ENCODE data around the gene DNASE2B.

Gene DNASE2B

GRCh38 chr1:84353695-84354094 is 44.6 kb upstream of the DNASE2B start:
- TF ChIP-seq, protein P1, sequence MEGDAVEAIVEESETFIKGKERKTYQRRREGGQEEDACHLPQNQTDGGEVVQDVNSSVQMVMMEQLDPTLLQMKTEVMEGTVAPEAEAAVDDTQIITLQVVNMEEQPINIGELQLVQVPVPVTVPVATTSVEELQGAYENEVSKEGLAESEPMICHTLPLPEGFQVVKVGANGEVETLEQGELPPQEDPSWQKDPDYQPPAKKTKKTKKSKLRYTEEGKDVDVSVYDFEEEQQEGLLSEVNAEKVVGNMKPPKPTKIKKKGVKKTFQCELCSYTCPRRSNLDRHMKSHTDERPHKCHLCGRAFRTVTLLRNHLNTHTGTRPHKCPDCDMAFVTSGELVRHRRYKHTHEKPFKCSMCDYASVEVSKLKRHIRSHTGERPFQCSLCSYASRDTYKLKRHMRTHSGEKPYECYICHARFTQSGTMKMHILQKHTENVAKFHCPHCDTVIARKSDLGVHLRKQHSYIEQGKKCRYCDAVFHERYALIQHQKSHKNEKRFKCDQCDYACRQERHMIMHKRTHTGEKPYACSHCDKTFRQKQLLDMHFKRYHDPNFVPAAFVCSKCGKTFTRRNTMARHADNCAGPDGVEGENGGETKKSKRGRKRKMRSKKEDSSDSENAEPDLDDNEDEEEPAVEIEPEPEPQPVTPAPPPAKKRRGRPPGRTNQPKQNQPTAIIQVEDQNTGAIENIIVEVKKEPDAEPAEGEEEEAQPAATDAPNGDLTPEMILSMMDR (IDR thresholded peaks at IDR 0.05; ENCODE audit: unreplicated experiment in 3 of 3): no peak
- H3K9me3 Mint-ChIP-seq: no peaks in the 10 kb centered on the region
- peaks cover 24% of the 10 kb centered on the region for H3K4me1 Mint-ChIP-seq
- peak overlapping the region in 1 of 3 experiments; percentile 1 for H3K4me3 Mint-ChIP-seq
- peaks cover 3% of the 10 kb centered on the region for H3K27me3 Mint-ChIP-seq (ENCODE audit: low read depth)
- H3K36me3 Mint-ChIP-seq (ENCODE audit: low read depth): no peaks in the 10 kb centered on the region
- H3K27ac Mint-ChIP-seq: peak overlapping the region; percentile 81 to 91 (median 90)

- H3K9me3 Mint-ChIP-seq: no peaks in the 10 kb centered on the region
- no peak overlapping the region for H3K4me3 Mint-ChIP-seq
- H3K27me3 Mint-ChIP-seq (ENCODE audit: low read depth): peaks cover 3% of the 10 kb centered on the region
- H3K4me1 Mint-ChIP-seq: peaks cover 24% of the 10 kb centered on the region
- TF ChIP-seq, protein P1 (IDR thresholded peaks at IDR 0.05; ENCODE audit: unreplicated experiment in 3 of 3): no peak
- H3K36me3 Mint-ChIP-seq (ENCODE audit: low read depth): no peaks in the 10 kb centered on the region
- H3K27ac Mint-ChIP-seq: no peak overlapping the region
Observed at GRCh38 chr1:84355556-84355955, 42.7 kb upstream of the DNASE2B start.

DNA sequence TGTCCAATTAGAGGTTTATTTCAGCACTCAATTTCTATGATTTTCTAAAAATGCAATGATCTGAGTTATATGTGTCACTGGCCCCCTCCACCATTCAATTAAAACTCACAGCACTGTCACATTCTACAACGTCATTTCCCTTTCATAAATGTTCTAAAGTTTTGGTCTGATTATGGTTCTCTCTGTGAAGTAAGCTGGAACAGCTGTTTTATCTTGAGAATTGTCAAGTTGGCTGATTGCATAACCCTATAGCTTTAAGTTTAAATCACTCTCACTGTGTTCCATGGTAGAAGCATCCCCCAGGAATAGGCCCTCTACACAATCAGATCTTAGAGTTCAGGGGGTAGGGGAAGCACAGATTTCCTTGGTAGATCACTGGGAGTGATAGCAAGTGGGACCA is 41.4 kb upstream of the DNASE2B start:
- Mint-ChIP-seq H3K27me3 (ENCODE audit: low read depth) (no peaks in the 10 kb centered on the region), H3K4me1 (peaks cover 24% of the 10 kb centered on the region), H3K27ac (peak overlapping the region in 1 of 3 experiments; percentile 18), H3K4me3 (no peak overlapping the region), H3K36me3 (ENCODE audit: low read depth) (no peaks in the 10 kb centered on the region), H3K9me3 (no peaks in the 10 kb centered on the region)
- TF ChIP-seq, protein P1 (IDR thresholded peaks at IDR 0.05; ENCODE audit: unreplicated experiment in 3 of 3): no peak

DNA sequence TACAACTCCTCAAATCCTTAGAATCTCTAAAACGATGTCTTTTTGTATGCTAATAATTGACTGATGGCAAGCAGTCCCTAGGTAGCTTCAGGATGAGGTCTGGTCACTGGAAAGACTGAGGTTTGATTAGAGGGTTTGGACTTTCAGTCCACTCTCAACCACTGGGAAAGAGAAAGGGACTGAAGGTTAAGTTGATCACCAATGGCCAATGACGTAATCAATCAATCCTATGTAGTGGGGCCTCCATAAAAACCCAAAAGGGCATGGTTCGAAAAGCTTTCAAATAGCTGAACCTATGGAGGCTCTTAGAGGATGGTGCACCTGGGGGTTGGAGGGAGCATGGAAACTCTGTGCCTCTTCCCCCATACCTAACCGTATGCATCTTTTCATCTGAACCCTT is 39.6 kb upstream of the DNASE2B start:
- Mint-ChIP-seq H3K27me3 (ENCODE audit: low read depth) (no peaks in the 10 kb centered on the region), H3K4me1 (peaks cover 13% of the 10 kb centered on the region), H3K9me3 (no peaks in the 10 kb centered on the region), H3K36me3 (ENCODE audit: low read depth) (no peaks in the 10 kb centered on the region), H3K27ac (no peak overlapping the region), H3K4me3 (no peak overlapping the region)
- TF ChIP-seq, protein P1 (IDR thresholded peaks at IDR 0.05; ENCODE audit: unreplicated experiment in 3 of 3): no peak

GRCh38 chr1:84360316-84360715 is 38.0 kb upstream of the DNASE2B start:
- no peaks in the 10 kb centered on the region for H3K27me3 Mint-ChIP-seq (ENCODE audit: low read depth)
- H3K9me3 Mint-ChIP-seq: no peaks in the 10 kb centered on the region
- no peak overlapping the region for H3K4me3 Mint-ChIP-seq

GRCh38 chr1:84361796-84362195 is 36.5 kb upstream of the DNASE2B start:
- H3K27ac Mint-ChIP-seq: no peak overlapping the region
- no peaks in the 10 kb centered on the region for H3K9me3 Mint-ChIP-seq
- H3K4me1 Mint-ChIP-seq: peaks cover 5% of the 10 kb centered on the region
- TF ChIP-seq, protein P1 (IDR thresholded peaks at IDR 0.05; ENCODE audit: unreplicated experiment in 3 of 3): no peak
- no peaks in the 10 kb centered on the region for H3K27me3 Mint-ChIP-seq (ENCODE audit: low read depth)
- no peak overlapping the region for H3K4me3 Mint-ChIP-seq
- H3K36me3 Mint-ChIP-seq (ENCODE audit: low read depth): no peaks in the 10 kb centered on the region

More at GRCh38 chr1:84360316-84360715, 38.0 kb upstream of the DNASE2B start:
- Mint-ChIP-seq H3K27ac (no peak overlapping the region), H3K36me3 (ENCODE audit: low read depth) (no peaks in the 10 kb centered on the region), H3K4me1 (peaks cover 5% of the 10 kb centered on the region)
- TF ChIP-seq, protein P1 (IDR thresholded peaks at IDR 0.05; ENCODE audit: unreplicated experiment in 3 of 3): no peak
